B cell (primary cell): Measurements from ENCODE around the gene NOP9.

Experiments
- EZH2 ChIP-seq: IDR thresholded peaks from 2 replicates; pipeline ENCODE4 v1.6.1; 2012; ENCODE audit warnings: borderline replicate concordance, low read depth, mild to moderate bottlenecking, moderate library complexity, low read length; ENCODE audit not compliant: insufficient read depth, poor library complexity, severe bottlenecking
- TF ChIP-seq, protein P1 (sequence below): fragments of 200-600 bp; IDR thresholded peaks from one replicate; pipeline ENCODE4 v1.8.0; 2022; ENCODE audit warnings: antibody characterized with exemption, mild to moderate bottlenecking

- TF ChIP-seq EZH2, result no peak
- TF ChIP-seq, protein P1, sequence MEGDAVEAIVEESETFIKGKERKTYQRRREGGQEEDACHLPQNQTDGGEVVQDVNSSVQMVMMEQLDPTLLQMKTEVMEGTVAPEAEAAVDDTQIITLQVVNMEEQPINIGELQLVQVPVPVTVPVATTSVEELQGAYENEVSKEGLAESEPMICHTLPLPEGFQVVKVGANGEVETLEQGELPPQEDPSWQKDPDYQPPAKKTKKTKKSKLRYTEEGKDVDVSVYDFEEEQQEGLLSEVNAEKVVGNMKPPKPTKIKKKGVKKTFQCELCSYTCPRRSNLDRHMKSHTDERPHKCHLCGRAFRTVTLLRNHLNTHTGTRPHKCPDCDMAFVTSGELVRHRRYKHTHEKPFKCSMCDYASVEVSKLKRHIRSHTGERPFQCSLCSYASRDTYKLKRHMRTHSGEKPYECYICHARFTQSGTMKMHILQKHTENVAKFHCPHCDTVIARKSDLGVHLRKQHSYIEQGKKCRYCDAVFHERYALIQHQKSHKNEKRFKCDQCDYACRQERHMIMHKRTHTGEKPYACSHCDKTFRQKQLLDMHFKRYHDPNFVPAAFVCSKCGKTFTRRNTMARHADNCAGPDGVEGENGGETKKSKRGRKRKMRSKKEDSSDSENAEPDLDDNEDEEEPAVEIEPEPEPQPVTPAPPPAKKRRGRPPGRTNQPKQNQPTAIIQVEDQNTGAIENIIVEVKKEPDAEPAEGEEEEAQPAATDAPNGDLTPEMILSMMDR, result no peak
These were observed 50.1 kb downstream of the NOP9 start for GRCh38 chr14:24349742-24350141.
